CD14-positive monocyte (primary cell): Measurements from ENCODE around the gene KLK10. TPM values are rescaled to one million over a fixed set of nuclear protein-coding genes. Genes with fewer than 3 reads are reported as not detected.
A peak's percentile ranks its signal among the peaks of the same experiment; 100 is the strongest.
"Not testable (repeated sequence)": the region's sequence is repeated elsewhere in the genome, so short reads cannot be mapped to it uniquely, and the experiment has no call there.

Experiments used
- DNase-seq, 3 donors: peaks; one replicate each; pipeline ENCODE4 v3.0.0-alpha.2; 2011 to 2022
- H2AFZ ChIP-seq: 2 replicates; pipeline ENCODE4 v1.6.0; 2012; ENCODE audit warnings: mild to moderate bottlenecking, low read depth, low read length, inconsistent platforms; ENCODE audit not compliant: insufficient read depth, poor library complexity, severe bottlenecking
- H3K27ac ChIP-seq, 2 donors: 1 replicate in 1 of 2; 2 replicates in 1 of 2; pipeline ENCODE4 v1.5.1; 2012 to 2013; ENCODE audit warnings: low read length in 2 of 2, control low read depth in 1 of 2, inconsistent platforms in 1 of 2, low read depth in 1 of 2, mild to moderate bottlenecking in 1 of 2
- H3K27me3 ChIP-seq, 2 donors: one replicate each; pipeline versions ENCODE4 v1.6.0 to v1.6.1; 2011 to 2013; ENCODE audit warnings: low read length in 2 of 2; ENCODE audit not compliant: control insufficient read depth in 2 of 2, insufficient read depth in 2 of 2
- H3K36me3 ChIP-seq, 2 donors: replicated peaks in 1 of 2; 1 replicate in 1 of 2; 2 replicates in 1 of 2; pipeline versions ENCODE4 v1.5.1 to v1.6.1; 2012 to 2013; ENCODE audit warnings: low read length in 2 of 2, control low read depth in 1 of 2, inconsistent platforms in 1 of 2, mild to moderate bottlenecking in 1 of 2; ENCODE audit not compliant: insufficient read depth in 2 of 2, control insufficient read depth in 1 of 2
- H3K4me1 ChIP-seq, 2 donors: 1 replicate in 1 of 2; 2 replicates in 1 of 2; pipeline versions ENCODE4 v1.5.1 to v1.6.1; 2012 to 2013; ENCODE audit warnings: low read length in 2 of 2, control low read depth in 1 of 2, inconsistent platforms in 1 of 2, mild to moderate bottlenecking in 1 of 2, moderate library complexity in 1 of 2; ENCODE audit not compliant: insufficient read depth in 2 of 2, control insufficient read depth in 1 of 2
- H3K4me2 ChIP-seq: replicated peaks from 2 replicates; pipeline ENCODE3; 2012; ENCODE audit warnings: low read length, moderate library complexity, mild to moderate bottlenecking; ENCODE audit not compliant: poor library complexity, severe bottlenecking; ENCODE audit errors: extremely low read depth
- H3K4me3 ChIP-seq, 3 experiments: fragments of 200-600 bp in 1 of 3; sonication (generic) in 1 of 3; replicated peaks in 1 of 3; 1 replicate in 2 of 3; 2 replicates in 1 of 3; pipeline ENCODE4 v1.5.1; 2011 to 2013; ENCODE audit warnings: low read length in 3 of 3, mild to moderate bottlenecking in 3 of 3, control low read depth in 2 of 3, low read depth in 2 of 3, inconsistent platforms in 1 of 3, moderate library complexity in 1 of 3
- H3K79me2 ChIP-seq: 2 replicates; pipeline ENCODE4 v1.6.0; 2012; ENCODE audit warnings: mild to moderate bottlenecking, control low read depth, inconsistent platforms, low read length, moderate library complexity; ENCODE audit not compliant: insufficient read depth
- H3K9ac ChIP-seq: 2 replicates; pipeline ENCODE4 v1.6.0; 2017; ENCODE audit warnings: low read length, mild to moderate bottlenecking; ENCODE audit not compliant: insufficient read depth, poor library complexity, severe bottlenecking
- H3K9me3 ChIP-seq, 2 donors: replicated peaks in 1 of 2; 1 replicate in 1 of 2; 2 replicates in 1 of 2; pipeline versions ENCODE4 v1.5.1 to v1.6.1; 2012 to 2013; ENCODE audit warnings: low read length in 2 of 2, control low read depth in 1 of 2; ENCODE audit not compliant: control insufficient read depth in 1 of 2, insufficient read depth in 1 of 2
- H4K20me1 ChIP-seq: 2 replicates; pipeline ENCODE4 v1.6.0; 2012; ENCODE audit warnings: mild to moderate bottlenecking, low read length, control low read depth, moderate library complexity; ENCODE audit not compliant: insufficient read depth
- H3K27ac Mint-ChIP-seq, 7 donors: one replicate each; pipeline ENCODE4 v1.8.0; 2020; ENCODE audit warnings: mild to moderate bottlenecking in 7 of 7, mixed read lengths in 7 of 7, moderate library complexity in 6 of 7, inconsistent platforms in 2 of 7
- H3K27me3 Mint-ChIP-seq, 3 donors: one replicate each; pipeline ENCODE4 v1.8.0; 2021 to 2022; ENCODE audit warnings: low read depth in 3 of 3, mild to moderate bottlenecking in 3 of 3, mixed read lengths in 3 of 3, moderate library complexity in 3 of 3, inconsistent platforms in 1 of 3
- H3K36me3 Mint-ChIP-seq, 2 donors: one replicate each; pipeline ENCODE4 v1.8.0; 2020; ENCODE audit warnings: mixed read lengths in 2 of 2, inconsistent platforms in 1 of 2, mild to moderate bottlenecking in 1 of 2
- H3K4me1 Mint-ChIP-seq: one replicate; pipeline ENCODE4 v1.8.0; 2020; ENCODE audit warnings: mild to moderate bottlenecking, mixed read lengths
- H3K4me3 Mint-ChIP-seq, 2 donors: one replicate each; pipeline ENCODE4 v1.8.0; 2020; ENCODE audit warnings: mild to moderate bottlenecking in 2 of 2, mixed read lengths in 2 of 2, moderate library complexity in 1 of 2
- H3K9me3 Mint-ChIP-seq, 7 donors: one replicate each; pipeline ENCODE4 v1.8.0; 2020 to 2022; ENCODE audit warnings: mixed read lengths in 7 of 7, mild to moderate bottlenecking in 6 of 7, moderate library complexity in 6 of 7, inconsistent platforms in 2 of 7
- WGBS: methylation state at CpG from one replicate; pipeline ENCODE4 v1.1.5; 2013; ENCODE audit warnings: missing lambda C conversion rate; ENCODE audit not compliant: insufficient coverage; 5-methylcytosine and 5-hydroxymethylcytosine counted together
- intact Hi-C, 2 donors: fragments of 100-400 bp; cut with micrococcal nuclease; formaldehyde crosslinking; loops; one replicate each; pipeline versions ENCODE4 v1.15.0 to v1.15.1; 2023
- polyA plus RNA-seq, 3 donors: library from polyadenylated mRNA; depleted of rRNA in 1 of 3; unstranded in 2 of 3; stranded (reverse) in 1 of 3; fragments of 300-500 nt in 2 of 3; fragments of >200 nt in 1 of 3; fragmentation: Illumina TruSeq in 2 of 3; gene quantifications; 1 replicate in 2 of 3; 2 replicates in 1 of 3; pipeline ENCODE4 v1.2.3, GENCODE V29; 2012 to 2021
- TF ChIP-seq, protein P1 (sequence below): fragments of 200-600 bp; IDR thresholded peaks from one replicate; pipeline ENCODE4 v1.8.0; 2022; ENCODE audit warnings: antibody characterized with exemption, mild to moderate bottlenecking

KLK10 gene
- polyA plus RNA-seq, 3 donors: not detected

DNA sequence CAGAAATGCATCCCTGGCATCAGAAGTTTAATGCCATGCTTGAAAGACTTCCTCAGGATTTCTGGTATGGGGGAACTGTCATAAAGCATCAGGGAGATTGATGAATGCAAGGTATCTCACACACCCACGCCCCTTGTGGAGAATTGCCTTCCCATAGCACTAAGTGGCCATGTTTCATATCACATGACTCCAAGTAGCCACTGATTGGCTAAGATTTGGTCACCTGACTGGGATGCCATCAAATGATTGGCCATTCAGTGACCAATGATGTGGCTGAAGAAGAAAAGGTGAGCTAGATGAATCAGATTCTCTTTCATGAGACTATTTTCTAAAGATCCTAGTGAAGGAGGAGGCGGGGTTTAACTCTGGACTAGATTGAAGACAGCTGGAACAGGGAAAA is 25.4 kb downstream of the KLK10 start:
- Histone ChIP-seq H3K36me3 (no peaks in the 10 kb centered on the region), H3K79me2 (no peaks in the 10 kb centered on the region), H3K4me2 (no peak overlapping the region), H3K9ac (no peak overlapping the region), H3K27ac (no peak overlapping the region), H3K9me3 (peaks cover 0 to 4% of the 10 kb centered on the region in 2 donors), H3K4me1 (no peaks in the 10 kb centered on the region), H2AFZ (no peak overlapping the region), H3K27me3 (peaks cover 0 to 2% of the 10 kb centered on the region in 2 donors), H4K20me1 (no peaks in the 10 kb centered on the region), H3K4me3 (no peak overlapping the region)
- intact Hi-C loops: no loop called here
- Mint-ChIP-seq H3K4me3 (no peak overlapping the region), H3K4me1 (no peaks in the 10 kb centered on the region), H3K27me3 (peaks cover 5 to 17% (median 9%) of the 10 kb centered on the region in 3 donors), H3K27ac (no peak overlapping the region), H3K36me3 (no peaks in the 10 kb centered on the region), H3K9me3 (peaks cover 0 to 13% (median 6%) of the 10 kb centered on the region in 7 donors)
- TF ChIP-seq, protein P1, sequence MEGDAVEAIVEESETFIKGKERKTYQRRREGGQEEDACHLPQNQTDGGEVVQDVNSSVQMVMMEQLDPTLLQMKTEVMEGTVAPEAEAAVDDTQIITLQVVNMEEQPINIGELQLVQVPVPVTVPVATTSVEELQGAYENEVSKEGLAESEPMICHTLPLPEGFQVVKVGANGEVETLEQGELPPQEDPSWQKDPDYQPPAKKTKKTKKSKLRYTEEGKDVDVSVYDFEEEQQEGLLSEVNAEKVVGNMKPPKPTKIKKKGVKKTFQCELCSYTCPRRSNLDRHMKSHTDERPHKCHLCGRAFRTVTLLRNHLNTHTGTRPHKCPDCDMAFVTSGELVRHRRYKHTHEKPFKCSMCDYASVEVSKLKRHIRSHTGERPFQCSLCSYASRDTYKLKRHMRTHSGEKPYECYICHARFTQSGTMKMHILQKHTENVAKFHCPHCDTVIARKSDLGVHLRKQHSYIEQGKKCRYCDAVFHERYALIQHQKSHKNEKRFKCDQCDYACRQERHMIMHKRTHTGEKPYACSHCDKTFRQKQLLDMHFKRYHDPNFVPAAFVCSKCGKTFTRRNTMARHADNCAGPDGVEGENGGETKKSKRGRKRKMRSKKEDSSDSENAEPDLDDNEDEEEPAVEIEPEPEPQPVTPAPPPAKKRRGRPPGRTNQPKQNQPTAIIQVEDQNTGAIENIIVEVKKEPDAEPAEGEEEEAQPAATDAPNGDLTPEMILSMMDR: no peak
- WGBS: no CpG with 5 or more reads among the region's 2 CpGs
- DNase-seq: no peak

DNA sequence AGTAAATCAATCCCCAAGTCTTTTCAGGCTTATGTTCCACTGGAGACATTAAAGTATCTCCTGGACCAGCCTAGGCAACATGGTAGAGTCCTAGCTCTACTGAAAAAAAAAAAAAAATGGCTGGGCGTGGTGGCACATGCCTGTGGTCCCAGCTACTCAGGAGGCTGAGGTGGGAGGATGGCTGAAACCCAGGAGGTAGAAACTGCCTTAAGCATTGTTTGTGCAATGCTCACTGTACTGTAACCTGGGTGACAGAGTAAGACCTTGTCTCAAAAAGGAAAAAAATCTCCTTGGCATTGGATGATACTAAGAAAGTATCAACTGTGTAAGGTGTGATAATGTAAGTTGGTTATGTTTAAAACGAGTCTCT is 26.9 kb downstream of the KLK10 start:
- no peaks in the 10 kb centered on the region for H3K4me1 ChIP-seq
- H3K36me3 ChIP-seq: no peaks in the 10 kb centered on the region
- TF ChIP-seq, protein P1: no peak
- H3K9me3 Mint-ChIP-seq: peaks cover 0 to 13% (median 7%) of the 10 kb centered on the region in 7 donors
- H3K27me3 ChIP-seq: peaks cover 0 to 2% of the 10 kb centered on the region in 2 donors
- 60% methylated on average over 1 of the region's 2 CpGs for WGBS
- no peak overlapping the region for H2AFZ ChIP-seq
- no peak for DNase-seq
- H3K27ac ChIP-seq: no peak overlapping the region
- H3K9ac ChIP-seq: no peak overlapping the region
- H3K4me3 Mint-ChIP-seq: no peak overlapping the region
- H3K9me3 ChIP-seq: peaks cover 0 to 4% of the 10 kb centered on the region in 2 donors
- H3K27me3 Mint-ChIP-seq: peaks cover 5 to 14% (median 9%) of the 10 kb centered on the region in 3 donors
- no peak overlapping the region for H3K27ac Mint-ChIP-seq
- no peak overlapping the region for H3K4me3 ChIP-seq
- H3K36me3 Mint-ChIP-seq: no peaks in the 10 kb centered on the region
- intact Hi-C loops: no loop called here
- H3K79me2 ChIP-seq: no peaks in the 10 kb centered on the region
- H3K4me2 ChIP-seq: no peak overlapping the region
- no peaks in the 10 kb centered on the region for H3K4me1 Mint-ChIP-seq
- no peaks in the 10 kb centered on the region for H4K20me1 ChIP-seq

DNA sequence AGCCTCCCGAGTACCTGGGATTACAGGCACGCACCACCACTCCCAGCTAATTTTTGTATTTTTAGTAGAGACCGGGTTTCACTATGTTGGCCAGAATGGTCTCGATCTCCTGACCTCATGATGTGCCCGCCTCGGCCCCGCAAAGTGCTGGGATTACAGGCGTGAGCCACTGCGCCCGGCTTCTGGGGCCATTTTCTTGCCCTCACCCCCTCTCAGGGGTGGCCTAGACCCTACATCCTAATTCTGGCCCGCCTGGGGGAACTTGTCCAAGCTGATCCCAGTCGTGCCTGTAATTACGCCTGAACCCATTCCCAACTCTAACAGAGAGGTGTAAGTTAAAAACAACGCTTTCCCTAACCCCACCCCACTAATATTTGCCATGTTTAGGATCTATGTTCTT is 35.1 kb downstream of the KLK10 start:
- H3K27ac ChIP-seq, H3K9me3 ChIP-seq, H3K4me1 Mint-ChIP-seq, H3K9ac ChIP-seq, DNase-seq, H3K4me2 ChIP-seq, H3K4me1 ChIP-seq, H3K27ac Mint-ChIP-seq, H3K79me2 ChIP-seq, H3K27me3 ChIP-seq, H3K36me3 ChIP-seq, H3K4me3 ChIP-seq, intact Hi-C loops, H3K36me3 Mint-ChIP-seq, H4K20me1 ChIP-seq, H2AFZ ChIP-seq: not testable (repeated sequence)
- 89% methylated on average over 9 of the region's 14 CpGs for WGBS
- peaks cover 0 to 12% (median 1%) of the 10 kb centered on the region in 7 donors for H3K9me3 Mint-ChIP-seq
- H3K4me3 Mint-ChIP-seq: peak overlapping the region in 1 of 2 donors; percentile 58
- peaks cover 30 to 48% (median 31%) of the 10 kb centered on the region in 3 donors for H3K27me3 Mint-ChIP-seq
